HepG2 (cell line): ENCODE measurements around the gene PLXND1. TPM values are rescaled to one million over a fixed set of nuclear protein-coding genes. Genes with fewer than 3 reads are reported as not detected.

Experiments used
- ATF7-NPFF ChIP-seq: sonication (generic); formaldehyde crosslinking; IDR thresholded peaks from 2 replicates; pipeline ENCODE4 v1.8.1; 2023; ENCODE audit warnings: mild to moderate bottlenecking, low read depth, missing genetic modification reagents, moderate library complexity
- BCL6 ChIP-seq: IDR thresholded peaks from 2 replicates; pipeline ENCODE4 v1.6.1; 2016; ENCODE audit warnings: missing genetic modification reagents, missing compliant biosample characterization
- KAT2B ChIP-seq: fragments of 150-350 bp; IDR thresholded peaks from 2 replicates; pipeline ENCODE4 v1.6.1; 2014; ENCODE audit warnings: low read depth, low read length, borderline replicate concordance
- KDM3A ChIP-seq: IDR thresholded peaks from 2 replicates; pipeline ENCODE4 v1.6.1; 2018; ENCODE audit warnings: low read depth, missing compliant biosample characterization
- KDM4B ChIP-seq: sonication (generic); formaldehyde crosslinking; IDR thresholded peaks from 2 replicates; pipeline ENCODE4 v1.4.0; 2020; ENCODE audit warnings: missing genetic modification reagents
- MEIS1 ChIP-seq: sonication (generic); formaldehyde crosslinking; IDR thresholded peaks from 2 replicates; pipeline ENCODE4 v1.9.0; 2021; ENCODE audit warnings: mild to moderate bottlenecking, missing genetic modification reagents, moderate library complexity, borderline replicate concordance
- MIER3 ChIP-seq: IDR thresholded peaks from 2 replicates; pipeline ENCODE4 v1.6.1; 2016; ENCODE audit warnings: missing compliant biosample characterization, borderline replicate concordance
- MIXL1 ChIP-seq: IDR thresholded peaks from 2 replicates; pipeline ENCODE4 v1.6.1; 2016
- PAX8 ChIP-seq: sonication (generic); formaldehyde crosslinking; IDR thresholded peaks from 2 replicates; pipeline ENCODE4 v1.8.0; 2022; ENCODE audit warnings: mild to moderate bottlenecking, missing genetic modification reagents, borderline replicate concordance
- PRDM10 ChIP-seq: sonication (generic); formaldehyde crosslinking; IDR thresholded peaks from 2 replicates; pipeline ENCODE4 v1.4.0; 2020; ENCODE audit warnings: low read depth, missing genetic modification reagents
- STAT5B ChIP-seq: sonication (generic); formaldehyde crosslinking; IDR thresholded peaks from 2 replicates; pipeline ENCODE4 v1.4.0; 2020; ENCODE audit warnings: missing genetic modification reagents
- TEAD2 ChIP-seq: sonication (generic); formaldehyde crosslinking; IDR thresholded peaks from 2 replicates; pipeline ENCODE4 v1.9.0; 2021; ENCODE audit warnings: missing genetic modification reagents
- TFDP2 ChIP-seq: sonication (generic); formaldehyde crosslinking; IDR thresholded peaks from 2 replicates; pipeline ENCODE4 v1.4.0; 2020; ENCODE audit warnings: missing genetic modification reagents
- ZBTB4 ChIP-seq: sonication (generic); formaldehyde crosslinking; IDR thresholded peaks from 2 replicates; pipeline ENCODE4 v1.4.0; 2020; ENCODE audit warnings: missing genetic modification reagents, mild to moderate bottlenecking, borderline replicate concordance
- ZKSCAN5 ChIP-seq: sonication (generic); formaldehyde crosslinking; IDR thresholded peaks from 2 replicates; pipeline ENCODE4 v1.5.1; 2020; ENCODE audit warnings: mild to moderate bottlenecking, missing genetic modification reagents
- ZNF33B ChIP-seq: sonication (generic); formaldehyde crosslinking; IDR thresholded peaks from 2 replicates; pipeline ENCODE4 v1.5.1; 2020; ENCODE audit warnings: mild to moderate bottlenecking, missing genetic modification reagents
- ZNF383 ChIP-seq: sonication (generic); formaldehyde crosslinking; IDR thresholded peaks from 2 replicates; pipeline ENCODE4 v1.4.0; 2020; ENCODE audit warnings: missing genetic modification reagents, mild to moderate bottlenecking, borderline replicate concordance
- ZNF512B ChIP-seq: sonication (generic); formaldehyde crosslinking; IDR thresholded peaks from 2 replicates; pipeline ENCODE4 v1.5.1; 2020; ENCODE audit warnings: missing genetic modification reagents, mild to moderate bottlenecking, borderline replicate concordance
- ZNF614 ChIP-seq: IDR thresholded peaks from 2 replicates; pipeline ENCODE4 v1.6.1; 2018; ENCODE audit warnings: missing biosample characterization, missing genetic modification reagents, inconsistent platforms, borderline replicate concordance
- ZSCAN22 ChIP-seq: sonication (generic); formaldehyde crosslinking; IDR thresholded peaks from 2 replicates; pipeline ENCODE4 v1.4.0; 2020; ENCODE audit warnings: mild to moderate bottlenecking, missing genetic modification reagents
- polyA plus RNA-seq, 8 experiments: library from polyadenylated mRNA; depleted of rRNA in 3 of 8; stranded (reverse) in 7 of 8; unstranded in 1 of 8; fragments of >200 nt; fragmentation: Illumina TruSeq in 4 of 8; extraction: Trizol in 4 of 8; gene quantifications; 2 replicates each; pipeline versions ENCODE4 v1.2.1 to v1.2.3, GENCODE V29; 2011 to 2016; ENCODE audit warnings: low read depth in 4 of 8, missing spikeins in 1 of 8, mixed read lengths in 1 of 8; ENCODE audit not compliant: insufficient read depth in 1 of 8
- total RNA-seq, 5 experiments: library from RNA; depleted of rRNA; stranded (reverse); fragments of >200 nt; fragmentation: Illumina TruSeq; extraction: Trizol; gene quantifications; 2 replicates each; pipeline ENCODE4 v1.2.3, GENCODE V29; 2016; ENCODE audit warnings: low read depth in 1 of 5

PLXND1 gene
- total and polyA plus RNA-seq, 2 of the 13 experiments (the other 11 are each of a cell fraction or from before 2014, with no cell fraction given), result 15.9 to 42.0 TPM

- TF ChIP-seq ZNF512B (CRISPR knock-in tag), result no peak; the same call in 1 of the 2 replicates
- TF ChIP-seq BCL6 (CRISPR knock-in tag), result peak; percentile 62; the same call in 1 of the 2 replicates
- TF ChIP-seq KDM4B (CRISPR knock-in tag), result no peak
- no peak for TF ChIP-seq ZSCAN22 (CRISPR knock-in tag)
- no peak for TF ChIP-seq ZNF383 (CRISPR knock-in tag)
- TF ChIP-seq MIXL1 (CRISPR knock-in tag), result no peak
- TF ChIP-seq KDM3A (CRISPR knock-in tag), result peak; percentile 63; the same call in 1 of the 2 replicates
- TF ChIP-seq PRDM10 (CRISPR knock-in tag), result peak; percentile 81
- no peak for TF ChIP-seq STAT5B
- no peak for TF ChIP-seq PAX8
- TF ChIP-seq MEIS1, result no peak
- peak; percentile 89 for TF ChIP-seq TFDP2 (CRISPR knock-in tag)
- TF ChIP-seq ZKSCAN5 (CRISPR knock-in tag), result no peak
- no peak for TF ChIP-seq ZNF33B (CRISPR knock-in tag)
- no peak for TF ChIP-seq KAT2B
- TF ChIP-seq ZNF614 (CRISPR knock-in tag), result peak; percentile 82; the same call in 1 of the 2 replicates
- no peak for TF ChIP-seq MIER3 (CRISPR knock-in tag)
- TF ChIP-seq TEAD2, result no peak
- TF ChIP-seq ZBTB4 (CRISPR knock-in tag), result no peak
- peak; percentile 96 for TF ChIP-seq ATF7-NPFF (CRISPR knock-in tag)
Observed at GRCh38 chr3:129626744-129627349, 20.4 kb upstream of the PLXND1 start (continued).
